Ureter (tissue), 1 donor: Measurements from ENCODE around the gene GIMAP7. TPM values are rescaled to one million over a fixed set of nuclear protein-coding genes. Genes with fewer than 3 reads are reported as not detected.

ENCODE experiments used
- total RNA-seq: library from RNA; stranded (reverse); gene quantifications from one replicate; pipeline ENCODE4 v1.2.4, GENCODE V29; 2023
- donor health status: DM: yes; HTN: yes; CAD: no.

The GIMAP7 gene
- total RNA-seq, 1 donor from 2014 or later, result 24.5 TPM

Other genes starting within 250 kb of the GIMAP7 start
- 14.1 TPM for gene LRRC61, start 191.5 kb upstream of the GIMAP7 start, total RNA-seq
- gene ACTR3C, start 191.3 kb upstream of the GIMAP7 start, total RNA-seq, result 18.2 TPM
- 91.0 TPM for gene RARRES2, start 173.2 kb upstream of the GIMAP7 start, total RNA-seq
- gene REPIN1, start 146.1 kb upstream of the GIMAP7 start, total RNA-seq, result 117 TPM
- gene ZNF775, start 135.5 kb upstream of the GIMAP7 start, total RNA-seq, result 3.6 TPM
- gene GIMAP8, start 64.2 kb upstream of the GIMAP7 start, total RNA-seq, result 13.6 TPM
- 23.5 TPM for gene GIMAP4, start 52.5 kb downstream of the GIMAP7 start, total RNA-seq
- 26.3 TPM for gene GIMAP6, start 117.5 kb downstream of the GIMAP7 start, total RNA-seq
- 11.5 TPM for gene GIMAP2, start 170.8 kb downstream of the GIMAP7 start, total RNA-seq
- gene GIMAP1, start 201.7 kb downstream of the GIMAP7 start, total RNA-seq, result 3.5 TPM
- gene GIMAP5, start 222.5 kb downstream of the GIMAP7 start, total RNA-seq, result 19.2 TPM